Nephron progenitor cell (in vitro differentiated cells): ENCODE measurements around the gene SSBP3.
A peak's percentile ranks its signal among the peaks of the same experiment; 100 is the strongest.

Experiments used
- DNase-seq: peaks from one replicate; pipeline ENCODE4 v3.0.0; 2021
- H3K27ac Mint-ChIP-seq: 2 replicates; pipeline ENCODE4 v1.8.0; 2021; ENCODE audit warnings: mild to moderate bottlenecking, moderate library complexity, mixed read lengths
- H3K27me3 Mint-ChIP-seq: 2 replicates; pipeline ENCODE4 v1.8.0; 2021; ENCODE audit warnings: mild to moderate bottlenecking, low read depth, mixed read lengths; ENCODE audit not compliant: poor library complexity
- H3K36me3 Mint-ChIP-seq: 2 replicates; pipeline ENCODE4 v1.8.0; 2021; ENCODE audit warnings: low read depth, mixed read lengths
- H3K4me1 Mint-ChIP-seq: 2 replicates; pipeline ENCODE4 v1.8.0; 2021; ENCODE audit warnings: mixed read lengths
- H3K4me3 Mint-ChIP-seq: 2 replicates; pipeline ENCODE4 v1.8.0; 2021; ENCODE audit warnings: mild to moderate bottlenecking, moderate library complexity, mixed read lengths
- H3K9me3 Mint-ChIP-seq: 2 replicates; pipeline ENCODE4 v1.8.0; 2021; ENCODE audit warnings: mild to moderate bottlenecking, moderate library complexity, mixed read lengths
- CTCF ChIP-seq: fragments of 200-600 bp; sonication (generic); IDR thresholded peaks from 2 replicates; pipeline ENCODE4 v1.5.0; 2021; ENCODE audit warnings: antibody characterized with exemption

The SSBP3 gene

GRCh38 chr1:54409156-54410142 lies 3.3 kb upstream of the SSBP3 start:
- DNase-seq, result no peak
- no peak for TF ChIP-seq CTCF
- Mint-ChIP-seq H3K9me3 (no peaks in the 10 kb centered on the region), H3K27me3 (peaks cover 3% of the 10 kb centered on the region), H3K4me1 (peaks cover 74% of the 10 kb centered on the region), H3K4me3 (no peak overlapping the region), H3K36me3 (peaks cover 4% of the 10 kb centered on the region), H3K27ac (peak overlapping the region; percentile 74)

- DNase-seq, result no peak
- H3K27me3 Mint-ChIP-seq, result peaks cover 3% of the 10 kb centered on the region
- no peaks in the 10 kb centered on the region for H3K9me3 Mint-ChIP-seq
- peaks cover 6% of the 10 kb centered on the region for H3K36me3 Mint-ChIP-seq
- TF ChIP-seq CTCF, result no peak
- peak overlapping the region; percentile 99 for H3K27ac Mint-ChIP-seq
- peaks cover 74% of the 10 kb centered on the region for H3K4me1 Mint-ChIP-seq
- peak overlapping the region; percentile 89 for H3K4me3 Mint-ChIP-seq
Observed at GRCh38 chr1:54408147-54409066, 2.2 kb upstream of the SSBP3 start.

- DNase-seq, result peak; percentile 57
- peak overlapping the region; percentile 99 for H3K27ac Mint-ChIP-seq
Observed at GRCh38 chr1:54407404-54408146, 1.4 kb upstream of the SSBP3 start.

DNA sequence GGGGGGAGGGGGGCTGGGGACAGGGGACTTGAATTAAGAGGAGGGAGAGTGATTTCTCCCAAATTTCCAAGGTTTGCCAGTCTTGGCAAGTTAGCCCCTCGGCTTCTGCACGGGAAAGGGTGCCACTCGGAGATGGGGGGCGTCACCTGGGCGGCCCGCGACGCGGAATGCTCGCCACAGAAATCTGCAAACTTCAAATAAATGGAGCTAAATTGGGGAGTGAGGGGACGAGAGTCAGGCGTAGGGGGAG lies 885 bp upstream of the SSBP3 start:
- H3K27me3 Mint-ChIP-seq, result no peaks in the 10 kb centered on the region
- peaks cover 75% of the 10 kb centered on the region for H3K4me1 Mint-ChIP-seq
- H3K4me3 Mint-ChIP-seq, result peak overlapping the region; percentile 89
- peaks cover 19% of the 10 kb centered on the region for H3K36me3 Mint-ChIP-seq
- no peak for TF ChIP-seq CTCF
- H3K27ac Mint-ChIP-seq, result peak overlapping the region; percentile 99
- no peak for DNase-seq
- no peaks in the 10 kb centered on the region for H3K9me3 Mint-ChIP-seq

More at GRCh38 chr1:54407404-54408146, 1.4 kb upstream of the SSBP3 start:
- peaks cover 75% of the 10 kb centered on the region for H3K4me1 Mint-ChIP-seq
- H3K9me3 Mint-ChIP-seq, result no peaks in the 10 kb centered on the region
- no peak for TF ChIP-seq CTCF
- peaks cover 14% of the 10 kb centered on the region for H3K36me3 Mint-ChIP-seq
- H3K4me3 Mint-ChIP-seq, result peak overlapping the region; percentile 89
- peaks cover 3% of the 10 kb centered on the region for H3K27me3 Mint-ChIP-seq

DNA sequence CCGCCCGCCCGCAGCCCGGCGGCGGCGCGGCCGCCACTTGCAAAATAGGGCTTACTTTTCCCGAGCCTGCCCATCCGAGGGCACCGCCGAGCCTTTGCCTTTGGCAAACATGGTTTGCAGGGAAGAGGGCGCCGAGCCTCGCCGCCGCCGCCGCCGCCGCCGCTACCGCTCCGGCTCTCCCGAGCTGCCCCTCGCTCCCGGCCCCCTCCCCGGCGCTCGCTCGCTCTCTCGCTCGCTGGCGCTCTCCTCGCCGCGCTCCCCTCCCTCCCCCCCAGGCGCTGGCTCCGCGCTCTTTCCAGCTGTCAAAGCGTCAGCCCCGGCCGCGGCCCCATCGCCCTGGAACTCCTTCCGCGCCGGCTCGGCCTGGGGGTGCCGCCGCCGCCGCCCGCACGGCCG lies 298 bp downstream of the SSBP3 start:
- peaks cover 2% of the 10 kb centered on the region for H3K27me3 Mint-ChIP-seq
- H3K4me1 Mint-ChIP-seq, result peaks cover 75% of the 10 kb centered on the region

More for the DNA sequence above, 298 bp downstream of the SSBP3 start:
- TF ChIP-seq CTCF, result no peak
- Mint-ChIP-seq H3K27ac (no peak overlapping the region), H3K36me3 (peaks cover 31% of the 10 kb centered on the region), H3K4me3 (peak overlapping the region; percentile 89), H3K9me3 (no peaks in the 10 kb centered on the region)
- DNase-seq, result no peak
